HG02870 (cell line): ENCODE measurements around the gene CRELD2.

Experiments
- ATAC-seq: cut with Tn5 transposase; IDR thresholded peaks from one replicate; pipeline ENCODE4 v1.9.1; 2021; ENCODE audit warnings: mild to moderate bottlenecking, moderate library complexity; ENCODE audit not compliant: unreplicated experiment

The CRELD2 gene

GRCh38 chr22:49910229-49911155 lies 7.9 kb upstream of the CRELD2 start:
- no peak for ATAC-seq

- no peak for ATAC-seq
Observed at GRCh38 chr22:49911881-49912625, 6.4 kb upstream of the CRELD2 start.

GRCh38 chr22:49913026-49913425 lies 5.4 kb upstream of the CRELD2 start:
- ATAC-seq, result no peak

DNA sequence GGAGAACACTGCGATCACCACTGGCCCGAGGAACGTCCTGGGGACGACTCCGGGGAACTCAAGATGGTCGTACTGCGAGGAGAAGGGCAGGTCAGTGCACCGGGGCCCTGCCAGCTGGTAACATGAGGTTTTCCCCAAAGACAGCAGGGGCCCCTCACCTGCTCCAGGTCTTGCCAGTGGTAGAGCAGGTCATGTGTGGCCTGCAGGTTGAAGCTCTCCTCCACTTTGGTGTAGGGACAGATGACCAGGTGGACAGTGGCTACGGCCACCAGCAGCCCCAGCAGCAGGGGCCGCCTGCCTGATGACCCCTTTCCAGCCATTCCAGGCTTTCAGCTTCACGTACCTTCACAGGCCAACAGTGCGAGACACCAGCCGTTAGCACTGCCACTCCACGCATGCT lies 5.0 kb upstream of the CRELD2 start:
- ATAC-seq, result no peak

DNA sequence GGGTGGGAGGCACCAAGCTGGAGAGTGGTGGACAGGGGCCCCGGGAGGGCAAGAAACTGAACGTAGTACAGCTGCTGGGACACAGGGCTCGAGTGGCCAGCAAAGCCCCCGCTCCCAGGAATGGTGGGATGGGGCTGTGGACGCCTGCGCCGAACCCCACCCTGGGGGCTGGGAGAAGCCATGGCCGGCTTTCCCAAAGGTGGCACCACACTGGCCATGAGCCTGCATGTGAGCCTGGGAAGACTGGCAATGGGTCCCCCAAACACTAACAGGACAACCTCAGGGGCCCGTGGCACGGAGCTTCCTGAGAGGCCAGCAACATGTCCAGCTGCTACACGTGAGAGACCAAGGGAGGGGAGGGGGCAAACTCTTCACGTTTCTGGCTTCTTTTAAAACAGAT lies 4.2 kb upstream of the CRELD2 start:
- no peak for ATAC-seq

- no peak for ATAC-seq
Observed at GRCh38 chr22:49915610-49916009, 2.8 kb upstream of the CRELD2 start.

DNA sequence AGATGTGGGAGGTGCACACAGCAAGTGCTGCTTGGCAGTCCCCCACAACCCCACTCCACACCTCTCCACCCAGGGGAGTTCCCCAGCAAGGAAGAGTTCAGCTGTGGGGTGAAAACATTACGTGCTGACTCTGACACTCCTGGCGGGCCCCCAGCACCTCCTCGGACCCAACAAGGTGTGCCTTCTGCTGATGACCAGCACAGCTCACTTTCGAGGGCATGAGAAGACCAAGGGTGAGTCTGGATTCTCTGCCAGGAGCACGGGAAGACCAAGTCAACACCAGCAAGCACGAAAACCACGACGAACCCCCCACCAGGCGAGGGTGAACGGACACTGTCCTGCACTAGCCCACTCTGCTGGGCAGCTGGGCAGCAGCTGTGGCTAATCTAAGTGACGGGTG lies 1.6 kb upstream of the CRELD2 start:
- no peak for ATAC-seq

DNA sequence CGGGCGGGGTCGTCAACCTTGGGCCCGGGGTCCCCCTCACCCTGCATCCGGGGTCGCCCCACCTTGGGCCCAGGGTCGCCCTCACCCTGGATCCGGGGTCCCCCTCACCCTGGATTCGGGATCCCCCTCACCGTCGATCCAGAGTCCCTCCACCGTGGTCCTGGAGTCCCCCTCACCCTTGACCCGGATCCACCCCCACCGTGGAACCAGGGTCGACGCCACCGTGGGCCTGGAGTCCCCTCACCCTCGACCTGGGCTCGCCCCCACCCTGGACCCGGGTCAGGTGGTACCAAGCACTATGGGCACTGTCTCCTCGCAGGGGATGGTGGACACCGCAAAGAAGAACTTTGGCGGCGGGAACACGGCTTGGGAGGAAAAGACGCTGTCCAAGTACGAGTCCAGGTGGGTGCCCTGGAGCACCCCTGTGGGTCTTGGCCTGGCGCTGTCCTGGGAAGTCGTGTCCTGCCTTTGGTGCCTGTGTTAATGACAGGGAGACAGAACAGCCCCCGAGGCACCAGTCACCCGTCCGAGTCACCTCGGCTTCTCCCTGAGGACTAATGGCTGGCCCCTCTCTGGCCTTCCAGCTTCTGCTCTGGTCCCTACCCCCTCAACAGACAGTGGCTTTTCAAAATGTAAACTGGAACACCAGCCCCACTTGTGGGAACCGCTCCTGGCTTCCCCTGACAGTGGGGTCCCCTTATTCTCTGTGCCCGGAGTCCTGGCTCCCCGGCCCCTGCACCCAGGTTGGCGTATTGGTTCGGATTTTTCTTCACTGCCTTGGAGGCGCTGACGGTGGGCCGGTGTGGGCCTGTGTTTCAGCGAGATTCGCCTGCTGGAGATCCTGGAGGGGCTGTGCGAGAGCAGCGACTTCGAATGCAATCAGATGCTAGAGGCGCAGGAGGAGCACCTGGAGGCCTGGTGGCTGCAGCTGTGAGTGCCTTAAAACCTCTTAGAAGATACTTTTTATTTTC lies 762 bp downstream of the CRELD2 start:
- ATAC-seq, result no peak

DNA sequence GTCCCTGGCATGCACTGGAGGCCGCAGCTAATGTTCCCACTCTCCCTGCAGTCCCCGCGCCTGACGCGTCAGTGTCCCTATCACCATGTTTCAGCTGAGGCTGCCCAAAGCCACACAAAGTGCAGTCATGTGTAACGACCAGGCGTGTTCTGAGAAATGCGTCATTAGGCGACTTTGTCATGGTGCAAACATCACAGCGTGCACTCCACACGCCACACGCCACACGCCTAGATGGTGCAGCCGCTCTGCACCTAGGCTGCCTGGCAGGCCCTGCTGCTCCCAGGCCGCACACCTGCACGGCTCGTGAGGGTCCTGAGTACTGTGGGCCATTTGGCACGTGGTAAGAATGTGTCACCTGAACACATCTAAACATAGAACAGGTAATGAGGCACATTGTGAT lies 2.4 kb downstream of the CRELD2 start:
- ATAC-seq, result no peak

GRCh38 chr22:49921508-49922278 lies 3.3 kb downstream of the CRELD2 start:
- ATAC-seq, result no peak

GRCh38 chr22:49922484-49922883 lies 4.0 kb downstream of the CRELD2 start:
- ATAC-seq, result no peak

DNA sequence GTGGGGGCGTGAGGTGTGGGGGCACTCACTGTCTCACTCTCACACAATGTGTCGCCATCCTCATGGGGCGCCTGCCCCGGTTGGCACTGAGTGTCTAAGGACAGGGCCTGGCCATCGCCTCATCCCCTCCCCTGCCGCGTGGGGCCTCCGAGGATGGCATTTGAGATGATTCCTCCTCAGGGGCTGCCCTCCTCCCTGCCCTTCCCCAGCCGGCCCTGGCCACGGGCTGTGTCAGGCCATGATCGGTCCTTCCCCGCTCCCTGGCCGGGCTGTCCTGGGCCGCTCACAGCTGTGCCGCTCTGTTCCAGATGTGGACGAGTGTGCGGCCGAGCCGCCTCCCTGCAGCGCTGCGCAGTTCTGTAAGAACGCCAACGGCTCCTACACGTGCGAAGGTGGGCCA lies 4.5 kb downstream of the CRELD2 start:
- ATAC-seq, result no peak

GRCh38 chr22:49923445-49923844 lies 5.0 kb downstream of the CRELD2 start:
- ATAC-seq, result no peak

DNA sequence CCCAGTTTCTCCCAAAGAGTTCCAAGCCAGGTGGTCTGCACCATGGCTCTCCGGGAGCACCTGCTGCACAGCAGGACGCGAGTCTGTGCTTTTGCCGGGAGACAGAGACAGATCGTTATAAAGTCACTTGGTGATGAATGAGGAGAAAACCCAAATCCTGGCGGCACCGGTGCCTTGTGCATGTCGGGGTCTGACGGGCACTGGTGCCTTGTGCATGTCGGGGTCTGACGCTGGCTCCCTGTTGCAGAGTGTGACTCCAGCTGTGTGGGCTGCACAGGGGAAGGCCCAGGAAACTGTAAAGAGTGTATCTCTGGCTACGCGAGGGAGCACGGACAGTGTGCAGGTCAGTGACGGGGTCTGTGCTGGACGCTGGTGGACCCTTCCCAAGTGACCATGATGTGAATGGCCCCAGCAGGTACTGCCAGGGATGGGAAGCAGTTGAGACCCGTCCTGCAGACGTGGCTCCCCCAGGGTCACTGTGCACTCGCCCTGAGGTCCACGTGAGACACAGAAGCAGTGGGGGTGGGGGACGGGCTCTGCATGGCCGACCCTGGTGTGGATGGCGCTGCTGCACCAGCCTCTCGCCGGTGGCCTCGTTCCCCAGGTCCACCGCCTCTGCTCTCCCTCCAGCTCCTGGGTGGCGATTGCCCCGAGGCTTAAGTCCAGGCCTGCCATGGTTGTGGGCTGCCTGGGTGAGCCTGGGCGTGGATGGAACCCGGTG lies 5.8 kb downstream of the CRELD2 start:
- no peak for ATAC-seq

- no peak for ATAC-seq
Observed at GRCh38 chr22:49925525-49926128, 7.2 kb downstream of the CRELD2 start.

GRCh38 chr22:49926916-49927315 lies 8.5 kb downstream of the CRELD2 start:
- ATAC-seq, result no peak

DNA sequence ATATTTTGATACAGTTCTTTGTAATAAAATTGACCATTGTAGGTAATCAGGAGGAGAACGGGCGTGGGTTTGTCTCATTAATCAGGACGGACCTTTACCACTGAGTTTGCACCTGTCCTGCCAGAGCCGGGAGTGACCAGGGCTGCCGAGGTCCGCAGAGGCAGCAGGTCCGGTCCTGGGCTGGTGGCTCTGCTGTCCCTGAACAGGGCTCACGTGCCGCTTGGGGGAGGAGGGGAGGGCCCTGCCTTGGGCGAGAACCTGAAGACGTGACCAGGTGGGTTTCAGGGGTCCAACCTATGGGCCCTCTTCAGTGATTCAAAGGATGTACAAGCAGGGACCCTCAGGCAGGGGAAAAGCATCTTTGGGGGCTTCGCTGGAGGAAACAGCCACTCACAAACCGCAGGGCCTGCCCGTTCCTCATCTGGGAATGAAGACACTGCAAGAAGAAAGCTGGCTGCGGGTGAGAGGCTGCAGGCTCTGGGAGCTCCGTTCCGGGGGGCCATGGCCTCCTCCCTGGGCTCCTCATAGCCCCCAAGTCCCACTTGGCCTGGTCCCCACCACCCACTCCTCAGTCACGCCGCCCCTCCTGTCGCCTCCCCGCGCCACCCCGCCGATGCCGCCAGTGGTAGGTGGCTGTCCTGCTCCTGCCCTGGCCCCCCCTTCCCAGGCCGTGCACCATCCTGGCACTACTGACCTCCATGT lies 9.2 kb downstream of the CRELD2 start:
- no peak for ATAC-seq

DNA sequence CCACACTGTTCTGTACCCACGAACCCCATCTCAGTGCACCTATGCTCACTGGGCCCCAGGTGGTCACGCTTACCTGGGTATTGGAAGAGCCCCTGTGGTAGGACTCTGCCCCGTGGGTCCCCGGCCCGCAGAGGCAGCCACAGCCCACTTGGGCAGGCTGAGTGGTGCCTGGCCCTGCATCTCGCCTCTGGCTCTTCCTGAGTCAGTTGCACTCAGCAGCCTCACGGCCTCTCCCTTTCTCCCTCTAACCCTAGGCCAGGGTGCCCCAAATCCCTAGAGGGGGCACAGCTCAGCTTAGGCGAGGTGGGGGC lies 9.7 kb downstream of the CRELD2 start:
- no peak for ATAC-seq
